T-cell (primary cell): ENCODE results near the gene MYB. TPM values are rescaled to one million over a fixed set of nuclear protein-coding genes. Genes with fewer than 3 reads are reported as not detected.

Experiments used
- ATAC-seq, 4 experiments: fragments of 200-7000 bp in 3 of 4; fragments of 150-1000 bp in 1 of 4; cut with Tn5 transposase; replicated peaks in 1 of 4; 1 replicate in 3 of 4; 2 replicates in 1 of 4; pipeline ENCODE4 v1.10.0; 2021; ENCODE audit warnings: moderate library complexity in 3 of 4, mild to moderate bottlenecking in 2 of 4, moderate number of reproducible peaks in 1 of 4
- CTCF ChIA-PET, 2 donors: fragments of 300-600 bp; sonication (Branson Sonifier 250); formaldehyde crosslinking; loops; one replicate each; lab custom pipeline; 2022; ENCODE audit warnings: antibody characterized with exemption in 2 of 2; lab: Charles Lee
- POLR2A ChIA-PET, 2 donors: fragments of 300-600 bp; sonication (Branson Sonifier 250); formaldehyde crosslinking; loops; one replicate each; lab custom pipeline; 2022; ENCODE audit warnings: antibody characterized with exemption in 2 of 2; lab: Charles Lee
- DNase-seq, 35 experiments: peaks; one replicate each; pipeline versions ENCODE4 v3.0.0 to v3.0.0-alpha.2; 2013 to 2023
- H3K27ac ChIP-seq: one replicate; pipeline ENCODE4 v1.5.1; 2013; ENCODE audit warnings: low read length
- H3K27me3 ChIP-seq, 2 experiments: replicated peaks in 1 of 2; 1 replicate in 1 of 2; 2 replicates in 1 of 2; pipeline versions ENCODE4 v1.6.1 to v1.7.0; 2013; ENCODE audit warnings: low read length in 1 of 2, mixed read lengths in 1 of 2; ENCODE audit not compliant: control insufficient read depth in 2 of 2, insufficient read depth in 2 of 2; ENCODE audit errors: extremely low read depth in 1 of 2
- H3K36me3 ChIP-seq, 2 donors: 1 replicate in 1 of 2; 2 replicates in 1 of 2; pipeline versions ENCODE4 v1.6.1 to v1.7.0; 2013; ENCODE audit warnings: low read length in 1 of 2; ENCODE audit not compliant: control insufficient read depth in 2 of 2, insufficient read depth in 1 of 2; ENCODE audit errors: extremely low read depth in 1 of 2
- H3K4me1 ChIP-seq, 2 experiments: 1 replicate in 1 of 2; 2 replicates in 1 of 2; pipeline versions ENCODE4 v1.6.1 to v1.7.0; 2013; ENCODE audit warnings: low read length in 2 of 2, mixed read lengths in 1 of 2; ENCODE audit not compliant: insufficient read depth in 2 of 2, control insufficient read depth in 1 of 2; ENCODE audit errors: extremely low read depth in 1 of 2
- H3K4me3 ChIP-seq, 2 donors: 1 replicate in 1 of 2; 2 replicates in 1 of 2; pipeline versions ENCODE4 v1.5.1 to v1.7.0; 2013; ENCODE audit warnings: mild to moderate bottlenecking in 2 of 2, low read length in 1 of 2, moderate library complexity in 1 of 2; ENCODE audit not compliant: control insufficient read depth in 1 of 2; ENCODE audit errors: extremely low read depth in 1 of 2
- H3K9me3 ChIP-seq: 2 replicates; pipeline ENCODE4 v1.7.0; 2013
- H3K27ac Mint-ChIP-seq, 2 donors: one replicate each; pipeline ENCODE4 v1.8.0; 2020 to 2021; ENCODE audit warnings: mild to moderate bottlenecking in 2 of 2, mixed read lengths in 2 of 2
- H3K27me3 Mint-ChIP-seq, 2 donors: one replicate each; pipeline ENCODE4 v1.8.0; 2021 to 2022; ENCODE audit warnings: mixed read lengths in 2 of 2
- H3K36me3 Mint-ChIP-seq: one replicate; pipeline ENCODE4 v1.8.0; 2021; ENCODE audit warnings: mixed read lengths
- H3K4me1 Mint-ChIP-seq, 3 donors: one replicate each; pipeline ENCODE4 v1.8.0; 2020 to 2022; ENCODE audit warnings: mixed read lengths in 3 of 3, mild to moderate bottlenecking in 1 of 3
- H3K4me3 Mint-ChIP-seq, 3 donors: one replicate each; pipeline ENCODE4 v1.8.0; 2020 to 2022; ENCODE audit warnings: mild to moderate bottlenecking in 3 of 3, mixed read lengths in 3 of 3, moderate library complexity in 3 of 3
- H3K9me3 Mint-ChIP-seq, 3 donors: one replicate each; pipeline ENCODE4 v1.8.0; 2020 to 2022; ENCODE audit warnings: mixed read lengths in 3 of 3
- WGBS: methylation state at CpG from one replicate; pipeline ENCODE4 v1.1.5; 2013; ENCODE audit warnings: missing lambda C conversion rate; ENCODE audit not compliant: insufficient coverage; 5-methylcytosine and 5-hydroxymethylcytosine counted together
- total RNA-seq, 35 experiments: library from RNA in 6 of 35; stranded (reverse) in 6 of 35; fragments of 120-200 nt in 1 of 35; gene quantifications; one replicate each; pipeline versions ENCODE4 v1.2.1 to v1.2.4 and lab custom pipeline; 2013 to 2026

Gene MYB
- total RNA-seq, 5 donors from 2014 or later (not counting 1 experiment from before 2014, with no cell fraction given), result 4.4 to 23.9 (median 17.1) TPM

DNA sequence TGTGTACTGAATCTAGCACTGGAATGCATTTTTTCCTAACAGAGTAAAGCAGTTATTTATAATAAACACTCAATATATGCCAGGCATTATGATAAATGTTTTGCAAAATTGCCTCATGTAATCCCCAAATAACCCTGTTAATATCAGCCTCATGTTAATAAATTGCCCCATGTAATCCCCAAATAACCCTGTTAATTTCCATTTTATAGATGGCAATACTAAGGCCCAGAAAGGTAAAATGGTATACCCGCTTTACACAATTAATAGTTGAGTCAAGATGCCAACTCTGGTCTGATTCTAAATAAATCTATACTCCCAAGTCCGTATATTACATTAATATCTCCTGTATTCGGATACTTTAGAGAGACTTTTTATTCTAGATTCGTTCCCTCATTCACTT lies 6.3 kb downstream of the MYB start:
- Histone ChIP-seq H3K9me3 (no peaks in the 10 kb centered on the region), H3K36me3 (peaks cover 0 to 3% of the 10 kb centered on the region in 2 donors), H3K4me1 (peaks cover 8 to 12% of the 10 kb centered on the region in 2 experiments), H3K27me3 (no peaks in the 10 kb centered on the region), H3K4me3 (no peak overlapping the region), H3K27ac (no peak overlapping the region)
- ChIA-PET POLR2A (interaction anchor here in 1 of 2 donors (0.6 kb wide), 1 partner anchor 146 kb away, joined by 4 read pairs; no protein-coding TSS in a partner anchor), CTCF (no interaction called here)
- Mint-ChIP-seq H3K27me3 (no peaks in the 10 kb centered on the region), H3K36me3 (peaks cover 18% of the 10 kb centered on the region), H3K9me3 (no peaks in the 10 kb centered on the region), H3K4me3 (no peak overlapping the region), H3K27ac (no peak overlapping the region), H3K4me1 (peaks cover 14 to 18% (median 18%) of the 10 kb centered on the region in 3 donors)
- DNase-seq, result no peak
- no peak for ATAC-seq
- WGBS, result no CpG with 5 or more reads among the region's 4 CpGs

DNA sequence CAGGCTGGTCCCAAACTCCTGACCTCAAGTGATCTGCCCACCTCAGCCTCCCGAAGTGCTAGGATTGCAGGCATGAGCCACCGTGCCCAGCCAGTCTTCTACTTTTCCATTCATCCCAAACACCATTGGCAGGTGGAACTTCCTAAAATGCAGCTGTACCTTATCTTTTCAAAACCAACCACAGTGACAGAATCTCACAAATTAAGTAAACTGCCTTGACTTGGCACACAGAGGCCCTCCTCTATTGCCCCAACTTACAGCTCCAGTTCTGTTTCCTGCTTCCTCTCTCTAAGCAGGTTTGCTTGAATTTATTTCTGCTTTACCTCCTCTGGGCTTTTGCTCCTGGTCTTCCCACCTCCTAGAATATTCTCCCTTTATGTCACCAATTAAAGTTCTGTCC lies 7.6 kb downstream of the MYB start:
- no peak overlapping the region for H3K4me3 ChIP-seq
- POLR2A ChIA-PET, result interaction anchor here in 1 of 2 donors (0.5 to 0.6 kb wide), 2 partner anchors 8 to 68 kb away, joined by 3 to 5 read pairs; no protein-coding TSS in a partner anchor
- ATAC-seq, result no peak
- H3K9me3 Mint-ChIP-seq, result no peaks in the 10 kb centered on the region
- H3K27me3 ChIP-seq, result no peaks in the 10 kb centered on the region
- DNase-seq, result no peak
- peaks cover 8 to 15% (median 13%) of the 10 kb centered on the region in 3 donors for H3K4me1 Mint-ChIP-seq
- 94% methylated on average over 2 of the region's 2 CpGs for WGBS
- peaks cover 0 to 3% of the 10 kb centered on the region in 2 donors for H3K36me3 ChIP-seq
- peaks cover 25% of the 10 kb centered on the region for H3K36me3 Mint-ChIP-seq
- peaks cover 3 to 4% of the 10 kb centered on the region in 2 experiments for H3K4me1 ChIP-seq
- H3K4me3 Mint-ChIP-seq, result no peak overlapping the region
- CTCF ChIA-PET, result interaction anchor here in 1 of 2 donors (1.0 kb wide), 1 partner anchor 16 kb away, joined by 3 read pairs; no protein-coding TSS in a partner anchor
- no peaks in the 10 kb centered on the region for H3K27me3 Mint-ChIP-seq
- H3K27ac ChIP-seq, result no peak overlapping the region
- no peak overlapping the region for H3K27ac Mint-ChIP-seq
- no peaks in the 10 kb centered on the region for H3K9me3 ChIP-seq

DNA sequence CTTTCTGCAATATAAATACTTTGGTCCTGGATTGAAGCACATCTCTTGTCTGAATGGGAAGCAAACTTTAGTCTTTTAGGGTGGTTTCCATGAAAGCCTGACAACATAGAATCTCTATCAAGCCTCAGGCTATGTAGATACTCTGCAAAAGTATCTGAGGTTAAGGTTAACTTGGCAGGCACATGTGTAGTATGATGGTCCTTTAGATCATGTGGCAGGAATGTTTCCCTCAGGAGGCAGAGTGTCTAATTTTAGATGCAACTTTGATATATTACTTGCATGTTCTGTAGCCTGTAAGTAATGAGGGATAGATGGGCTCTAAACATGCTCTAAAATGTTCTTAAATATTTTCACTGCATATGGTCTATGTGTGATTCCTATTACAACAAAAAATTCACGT lies 8.2 kb downstream of the MYB start:
- Histone ChIP-seq H3K27me3 (no peaks in the 10 kb centered on the region), H3K9me3 (no peaks in the 10 kb centered on the region), H3K4me1 (peaks cover 0 to under 1% of the 10 kb centered on the region in 2 experiments), H3K36me3 (peaks cover 0 to 3% of the 10 kb centered on the region in 2 donors), H3K27ac (no peak overlapping the region), H3K4me3 (no peak overlapping the region)
- Mint-ChIP-seq H3K36me3 (peaks cover 31% of the 10 kb centered on the region), H3K4me1 (peaks cover 3 to 13% (median 7%) of the 10 kb centered on the region in 3 donors), H3K27ac (no peak overlapping the region), H3K9me3 (no peaks in the 10 kb centered on the region), H3K4me3 (no peak overlapping the region), H3K27me3 (no peaks in the 10 kb centered on the region)
- CTCF ChIA-PET, result interaction anchor here in 1 of 2 donors (1.0 kb wide), 1 partner anchor 16 kb away, joined by 3 read pairs; no protein-coding TSS in a partner anchor
- DNase-seq (no peak), ATAC-seq (no peak)
- POLR2A ChIA-PET, result no interaction called here
- no CpG with 5 or more reads among the region's 1 CpG for WGBS

DNA sequence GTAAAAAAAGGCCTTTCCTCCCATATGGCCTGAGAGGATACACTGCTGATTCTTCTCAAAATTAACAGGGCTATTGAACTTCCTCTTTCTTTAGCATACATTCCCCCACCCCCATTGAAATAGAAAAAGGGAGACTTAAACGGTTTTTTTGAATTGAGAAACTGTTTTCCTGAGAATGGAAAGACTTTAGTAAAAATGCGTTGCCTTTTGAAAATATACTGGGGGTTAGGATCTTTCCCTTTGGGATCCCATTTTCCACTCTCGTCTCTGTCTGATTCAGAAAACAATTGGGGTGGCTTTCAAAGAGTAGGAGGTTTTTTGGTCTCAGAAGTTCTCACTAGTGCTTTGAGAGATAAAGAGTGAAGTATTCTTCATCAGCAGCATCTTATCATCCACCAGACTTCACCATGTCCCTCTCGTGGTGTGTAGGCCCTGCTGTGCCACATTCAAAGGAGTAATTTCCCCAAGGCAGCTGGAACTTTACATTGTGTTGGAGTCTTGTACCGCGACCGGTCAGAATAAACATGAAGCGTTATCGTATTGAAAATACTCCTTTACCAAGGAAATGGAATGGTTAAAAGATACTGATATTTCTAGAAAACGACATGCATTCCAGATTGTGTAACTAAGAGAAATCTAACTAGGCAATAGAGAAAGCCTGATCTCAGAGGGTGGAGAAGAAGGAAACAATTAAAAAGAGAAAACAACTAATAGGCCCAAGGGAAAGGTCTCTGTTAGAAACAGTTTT lies 10.6 kb downstream of the MYB start:
- ATAC-seq, result no peak
- H3K9me3 Mint-ChIP-seq, result no peaks in the 10 kb centered on the region
- H3K4me1 Mint-ChIP-seq, result peaks cover 12 to 25% (median 14%) of the 10 kb centered on the region in 3 donors
- Histone ChIP-seq H3K27me3 (no peaks in the 10 kb centered on the region), H3K4me3 (no peak overlapping the region), H3K4me1 (peaks cover 4% of the 10 kb centered on the region in 2 experiments), H3K27ac (no peak overlapping the region), H3K9me3 (no peaks in the 10 kb centered on the region), H3K36me3 (peaks cover 3% of the 10 kb centered on the region in 2 donors)
- no peaks in the 10 kb centered on the region for H3K27me3 Mint-ChIP-seq
- no peak for DNase-seq
- no peak overlapping the region for H3K4me3 Mint-ChIP-seq
- ChIA-PET POLR2A (no interaction called here), CTCF (interaction anchor here in 1 of 2 donors (0.6 kb wide), 1 partner anchor 8 kb away, joined by 3 read pairs; no protein-coding TSS in a partner anchor)
- H3K36me3 Mint-ChIP-seq, result peaks cover 38% of the 10 kb centered on the region
- WGBS, result 90% methylated on average over 2 of the region's 10 CpGs
- no peak overlapping the region for H3K27ac Mint-ChIP-seq

DNA sequence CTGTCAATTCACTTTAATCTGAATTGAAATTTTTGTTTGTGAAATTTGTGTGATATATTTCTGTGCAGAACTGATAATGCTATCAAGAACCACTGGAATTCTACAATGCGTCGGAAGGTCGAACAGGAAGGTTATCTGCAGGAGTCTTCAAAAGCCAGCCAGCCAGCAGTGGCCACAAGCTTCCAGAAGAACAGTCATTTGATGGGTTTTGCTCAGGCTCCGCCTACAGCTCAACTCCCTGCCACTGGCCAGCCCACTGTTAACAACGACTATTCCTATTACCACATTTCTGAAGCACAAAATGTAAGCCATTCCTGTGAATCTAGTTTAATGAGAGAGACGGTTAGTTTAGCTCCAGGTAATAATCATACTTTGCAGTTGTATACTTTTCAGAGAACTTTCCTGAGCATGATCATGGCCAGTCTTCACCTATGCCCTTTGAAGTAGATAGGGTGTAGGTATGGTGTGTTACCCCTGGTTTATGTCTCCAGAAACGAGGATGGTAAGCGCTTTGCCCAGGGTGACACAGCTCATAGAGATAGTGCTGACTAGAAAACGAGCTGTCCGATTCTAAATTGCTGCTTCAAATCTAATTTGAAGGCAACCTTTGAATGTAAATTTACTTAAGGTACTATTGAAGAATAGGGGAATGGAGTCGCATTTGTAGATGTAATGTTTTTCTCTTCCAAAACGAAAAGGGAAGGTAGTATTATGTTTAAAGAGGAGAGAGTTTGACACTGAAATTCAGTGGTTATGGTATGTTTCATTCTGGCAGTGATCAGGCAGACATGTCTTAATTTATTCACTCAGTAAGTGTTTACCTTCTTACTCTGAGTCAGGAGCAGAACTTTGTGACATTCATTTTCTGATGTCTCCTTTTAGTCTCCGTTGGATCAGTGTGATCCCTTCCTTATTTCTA lies 11.4 kb downstream of the MYB start:
- Mint-ChIP-seq H3K36me3 (peaks cover 44% of the 10 kb centered on the region), H3K27ac (no peak overlapping the region), H3K4me1 (peaks cover 20 to 32% (median 21%) of the 10 kb centered on the region in 3 donors), H3K27me3 (no peaks in the 10 kb centered on the region), H3K9me3 (no peaks in the 10 kb centered on the region), H3K4me3 (no peak overlapping the region)
- peaks cover 4 to 5% of the 10 kb centered on the region in 2 experiments for H3K4me1 ChIP-seq
- peaks cover 3% of the 10 kb centered on the region in 2 donors for H3K36me3 ChIP-seq
- H3K27me3 ChIP-seq, result no peaks in the 10 kb centered on the region
- DNase-seq (no peak), ATAC-seq (no peak)
- no peaks in the 10 kb centered on the region for H3K9me3 ChIP-seq
- ChIA-PET POLR2A (no interaction called here), CTCF (interaction anchor here in 1 of 2 donors (0.6 kb wide), 1 partner anchor 9 kb away, joined by 3 read pairs; no protein-coding TSS in a partner anchor)
- WGBS, result 93% methylated on average over 10 of the region's 13 CpGs
- H3K27ac ChIP-seq, result no peak overlapping the region
- H3K4me3 ChIP-seq, result no peak overlapping the region

DNA sequence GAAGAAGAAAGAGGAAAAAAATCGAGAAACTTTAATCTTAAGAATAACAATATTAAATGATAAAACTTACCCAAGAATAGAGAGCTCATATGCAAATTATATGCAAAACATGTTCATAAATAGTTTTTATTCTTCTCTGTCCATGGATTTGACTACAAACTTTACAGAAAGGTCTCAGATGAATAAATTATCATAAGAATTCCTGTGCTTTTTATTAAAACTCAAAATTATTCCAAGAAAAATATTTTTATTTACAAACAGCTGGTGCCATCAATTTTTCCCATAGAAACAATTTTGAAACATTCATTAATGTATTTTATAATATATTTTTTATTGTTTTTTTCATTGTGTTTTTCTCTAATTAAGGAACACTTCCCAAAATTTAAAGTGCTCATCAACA lies 12.1 kb downstream of the MYB start:
- ChIA-PET POLR2A (no interaction called here), CTCF (interaction anchor here (0.5 to 2.1 kb wide), 2 partner anchors 9 to 100 kb away, joined by 5 to 8 read pairs; no protein-coding TSS in a partner anchor)
- Mint-ChIP-seq H3K4me3 (no peak overlapping the region), H3K27ac (no peak overlapping the region), H3K9me3 (no peaks in the 10 kb centered on the region), H3K27me3 (no peaks in the 10 kb centered on the region), H3K36me3 (peaks cover 45% of the 10 kb centered on the region), H3K4me1 (peaks cover 21 to 34% (median 22%) of the 10 kb centered on the region in 3 donors)
- H3K9me3 ChIP-seq, result no peaks in the 10 kb centered on the region
- WGBS, result no CpG with 5 or more reads among the region's 1 CpG
- H3K4me3 ChIP-seq, result no peak overlapping the region
- H3K27ac ChIP-seq, result no peak overlapping the region
- no peak for ATAC-seq
- H3K27me3 ChIP-seq, result no peaks in the 10 kb centered on the region
- DNase-seq, result no peak
- H3K36me3 ChIP-seq, result peaks cover 3% of the 10 kb centered on the region in 2 donors
- peaks cover 4 to 5% of the 10 kb centered on the region in 2 experiments for H3K4me1 ChIP-seq
